ENCODE measurements around the gene MTG2.

The MTG2 gene

DNA sequence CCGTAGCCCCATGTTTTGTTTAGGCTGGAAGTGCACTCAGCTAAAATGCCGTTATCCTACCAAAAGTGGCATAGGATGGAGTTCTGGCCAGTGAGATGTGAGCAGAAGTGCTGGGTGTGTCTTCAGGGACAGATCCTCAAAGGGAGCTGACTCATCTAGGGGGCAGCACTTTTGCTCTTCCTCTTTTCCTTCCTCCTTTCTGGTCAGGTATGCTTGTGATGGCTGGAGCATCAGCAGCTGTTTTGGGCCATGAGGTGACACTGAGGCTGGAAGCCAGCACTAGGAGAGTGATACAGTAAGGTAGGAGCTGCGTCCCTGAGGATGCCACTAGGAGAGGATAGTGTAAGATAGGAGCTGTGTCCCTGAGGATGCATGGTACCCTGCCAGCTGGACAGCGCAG is 50.9 kb downstream of the MTG2 start:
- no peak for DNase-seq (ENCODE audit: low read depth)

GRCh38 chr20:62234339-62234738 is 51.5 kb downstream of the MTG2 start:
- DNase-seq (ENCODE audit: low read depth) = no peak

GRCh38 chr20:62235001-62235776 is 52.4 kb downstream of the MTG2 start:
- DNase-seq (ENCODE audit: low read depth) = peak; percentile 4

DNA sequence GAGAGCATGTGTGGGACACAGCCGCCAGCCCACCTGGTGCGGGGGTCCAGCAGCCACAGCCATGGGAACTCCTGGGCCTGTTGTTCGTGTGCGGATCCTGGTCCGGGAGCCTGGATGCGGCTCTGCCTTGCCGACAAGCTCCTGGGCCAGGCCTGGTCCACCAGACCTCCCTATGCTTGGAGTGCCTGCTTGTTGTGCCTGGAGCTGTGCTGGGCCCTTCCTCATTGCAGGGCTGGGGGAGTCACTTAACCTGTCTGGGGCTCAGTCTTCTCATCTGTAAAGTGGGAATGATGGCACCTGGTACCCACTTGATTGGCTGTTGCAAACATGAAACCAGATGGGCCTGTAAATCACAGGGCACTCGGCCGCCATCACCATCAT is 52.9 kb downstream of the MTG2 start:
- DNase-seq (ENCODE audit: low read depth) = no peak

DNA sequence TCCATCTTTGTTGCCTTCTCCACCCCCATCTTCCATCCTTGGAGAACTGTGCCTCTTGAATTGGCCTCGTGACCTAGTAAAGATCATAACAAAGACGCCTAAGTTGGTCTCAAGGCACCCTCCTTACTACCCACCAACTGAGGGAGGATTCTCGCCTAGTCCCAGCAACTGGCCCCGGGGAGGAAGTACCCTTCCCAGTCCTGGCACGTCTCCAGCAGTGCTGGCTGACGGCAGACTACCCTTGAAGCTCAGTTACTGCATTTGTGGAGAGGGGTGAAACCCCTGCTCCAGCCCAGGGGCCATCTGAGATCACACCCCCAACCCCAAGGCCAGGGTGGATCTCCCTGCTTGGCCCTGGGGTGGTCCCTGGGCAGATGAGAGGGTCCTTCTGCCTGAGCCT is 53.4 kb downstream of the MTG2 start:
- DNase-seq (ENCODE audit: low read depth) = no peak

DNA sequence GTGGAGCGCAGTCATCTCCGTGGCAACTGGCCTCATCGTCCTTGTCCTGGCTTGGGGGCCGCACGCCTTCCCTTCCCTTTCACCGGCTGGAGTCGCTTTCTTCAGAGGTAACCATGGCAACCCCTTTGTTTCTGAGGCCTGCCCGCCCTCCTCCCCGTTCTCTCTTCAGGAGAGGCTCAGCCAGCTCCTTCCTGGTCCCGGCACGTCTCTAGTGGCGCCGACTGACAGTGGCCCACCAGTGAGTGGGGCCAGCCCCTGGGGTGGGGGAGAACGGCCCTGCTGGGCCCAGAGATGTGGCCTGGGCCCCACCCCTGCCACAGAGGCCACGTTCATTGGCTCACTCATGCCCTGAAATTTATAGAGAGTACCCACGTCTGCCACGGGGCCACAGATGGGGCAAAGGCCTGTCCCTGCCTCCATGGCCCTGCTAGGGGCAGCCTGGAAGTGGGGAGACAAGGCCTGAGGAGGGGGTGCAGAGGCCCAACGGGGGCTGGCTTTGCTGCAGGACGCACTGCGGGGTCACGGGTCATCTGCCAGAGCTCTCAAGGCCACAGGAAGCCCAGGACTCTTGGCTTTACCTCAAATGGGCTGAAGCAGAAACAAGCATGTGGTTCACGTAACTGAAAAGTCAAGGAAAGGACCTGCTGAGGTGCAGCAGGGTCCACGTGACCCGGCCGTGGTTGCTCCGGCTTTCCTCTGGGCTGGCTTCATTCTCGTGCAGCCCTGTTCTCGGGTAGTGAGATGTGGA is 54.1 kb downstream of the MTG2 start:
- peak; percentile 9 for DNase-seq (ENCODE audit: low read depth)

DNA sequence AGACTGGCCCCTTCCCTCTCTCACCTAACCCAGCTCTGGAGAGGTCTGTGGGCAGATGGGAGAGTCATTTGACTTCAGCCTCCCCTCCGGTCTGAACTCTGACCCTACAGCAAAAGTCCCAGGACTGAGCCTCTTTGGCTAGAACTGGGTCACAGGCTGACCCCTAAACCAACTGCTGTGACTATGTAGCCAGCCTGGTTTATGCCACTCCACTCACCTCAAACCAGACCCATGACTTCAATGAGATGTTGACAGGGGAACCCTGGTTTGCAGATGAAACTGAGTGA is 54.6 kb downstream of the MTG2 start:
- DNase-seq (ENCODE audit: low read depth) = no peak

DNA sequence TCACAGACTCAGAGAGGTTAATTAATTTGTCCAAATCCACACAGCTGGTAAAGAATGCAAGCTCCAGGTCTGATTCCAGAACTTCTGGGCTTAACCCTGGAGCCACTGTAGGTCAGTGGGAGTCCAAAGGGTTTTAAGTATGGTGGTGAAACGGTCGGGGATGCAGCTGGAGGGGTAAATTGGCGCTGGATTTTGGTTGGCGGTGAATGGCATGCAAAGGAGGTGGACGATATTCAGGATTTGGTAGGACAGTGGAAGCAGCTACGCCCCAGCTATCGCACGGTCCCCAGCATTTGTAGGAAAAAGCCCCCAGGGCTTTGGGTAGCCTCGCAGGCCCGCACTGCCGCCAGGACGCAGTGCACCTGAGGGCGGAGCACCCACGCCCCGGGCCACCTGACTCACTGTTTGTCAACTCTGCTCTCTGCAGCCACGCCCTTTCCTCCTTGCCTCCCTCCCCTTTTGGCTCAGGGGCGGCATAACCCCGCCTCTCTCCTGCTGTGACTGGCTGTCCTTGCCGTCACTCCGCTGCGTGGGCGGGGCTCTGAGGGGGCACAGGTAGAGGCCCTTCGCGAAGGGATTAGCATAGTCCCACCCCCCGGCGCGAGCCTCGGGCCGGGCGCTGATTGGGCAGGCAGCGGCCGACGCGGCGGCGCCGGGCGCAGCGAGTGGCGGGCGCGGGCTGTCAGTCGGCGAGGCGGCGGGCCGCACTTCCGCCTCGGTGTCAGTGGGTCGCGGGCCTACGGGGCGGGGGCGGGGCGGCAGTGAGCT is 55.2 kb downstream of the MTG2 start, which contains the start of gene OSBPL2:
Gene OSBPL2, plus strand, starts transcription at position 721 of the 768 bp plus-strand sequence. CDS start 17,664 bp downstream, outside the sequence.
- peak; percentile 96 for DNase-seq (ENCODE audit: low read depth)

- peak; percentile 24 for DNase-seq (ENCODE audit: low read depth)
These were observed 55.9 kb downstream of the MTG2 start for GRCh38 chr20:62238569-62239277.

- peak; percentile 13 for DNase-seq (ENCODE audit: low read depth)
These were observed 56.6 kb downstream of the MTG2 start for GRCh38 chr20:62239278-62239879.

- no peak for DNase-seq (ENCODE audit: low read depth)
These were observed 57.3 kb downstream of the MTG2 start for GRCh38 chr20:62240020-62240685.

DNA sequence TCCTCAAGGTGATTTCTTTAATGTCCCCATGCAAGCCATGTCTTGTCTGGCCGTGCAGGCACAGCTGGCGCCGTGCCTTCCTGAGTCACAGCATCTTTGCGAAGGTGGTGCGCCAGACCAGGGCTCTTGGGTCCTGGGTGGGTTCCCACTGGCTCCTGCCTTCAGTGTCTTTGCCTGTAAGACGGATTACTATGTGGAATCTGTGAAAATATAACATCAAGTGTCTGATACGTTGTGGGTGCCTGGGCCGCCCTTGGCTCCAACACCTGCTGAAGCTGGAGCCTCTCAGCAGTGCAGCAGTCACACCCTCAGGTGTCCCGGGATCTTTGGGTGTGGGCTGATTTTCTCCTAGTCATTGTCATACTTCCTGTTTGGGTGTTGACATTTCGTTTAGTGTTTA is 58.7 kb downstream of the MTG2 start:
- no peak for DNase-seq (ENCODE audit: low read depth)

DNA sequence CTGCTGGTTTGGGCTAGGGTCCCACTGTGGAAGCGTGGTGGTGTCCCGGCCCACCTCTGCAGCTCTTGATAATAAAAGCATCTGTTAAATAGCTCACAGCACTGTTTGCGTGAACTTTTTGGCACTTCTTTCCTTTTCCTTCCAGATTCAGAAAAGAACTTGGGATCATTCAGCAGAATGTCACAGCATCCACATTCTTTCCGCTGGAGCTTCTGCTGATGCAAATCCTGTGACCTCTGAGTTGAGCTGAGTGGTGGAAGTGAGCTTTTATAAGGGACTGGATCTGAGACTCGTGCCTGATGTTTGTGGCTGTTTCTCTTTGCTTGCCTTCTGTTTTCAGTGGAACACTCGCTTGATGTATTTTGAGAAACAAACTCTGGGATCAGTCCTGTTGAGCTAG is 59.3 kb downstream of the MTG2 start:
- no peak for DNase-seq (ENCODE audit: low read depth)

DNA sequence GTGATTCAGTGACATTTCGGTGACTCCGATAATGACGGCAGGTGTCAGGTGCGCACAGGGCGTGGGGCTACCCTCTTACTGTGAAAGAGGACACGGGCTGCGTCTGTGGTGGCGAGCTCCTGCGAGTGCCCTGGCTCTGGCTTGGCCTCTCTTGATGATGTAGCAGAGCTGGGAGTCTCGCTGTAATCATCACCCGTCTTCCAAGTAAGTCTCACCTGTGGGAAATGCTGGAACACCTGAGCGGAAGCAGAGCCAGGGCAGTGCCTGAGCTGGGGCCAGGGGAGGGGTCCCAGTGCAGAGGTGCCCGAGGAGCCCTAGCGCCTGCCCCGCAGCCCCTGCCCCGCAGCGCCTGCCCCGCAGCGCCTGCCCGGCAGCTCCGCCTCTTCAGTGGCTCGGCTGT is 60.3 kb downstream of the MTG2 start:
- no peak for DNase-seq (ENCODE audit: low read depth)

- no peak for DNase-seq (ENCODE audit: low read depth)
These were observed 61.2 kb downstream of the MTG2 start for GRCh38 chr20:62243906-62244515.

DNA sequence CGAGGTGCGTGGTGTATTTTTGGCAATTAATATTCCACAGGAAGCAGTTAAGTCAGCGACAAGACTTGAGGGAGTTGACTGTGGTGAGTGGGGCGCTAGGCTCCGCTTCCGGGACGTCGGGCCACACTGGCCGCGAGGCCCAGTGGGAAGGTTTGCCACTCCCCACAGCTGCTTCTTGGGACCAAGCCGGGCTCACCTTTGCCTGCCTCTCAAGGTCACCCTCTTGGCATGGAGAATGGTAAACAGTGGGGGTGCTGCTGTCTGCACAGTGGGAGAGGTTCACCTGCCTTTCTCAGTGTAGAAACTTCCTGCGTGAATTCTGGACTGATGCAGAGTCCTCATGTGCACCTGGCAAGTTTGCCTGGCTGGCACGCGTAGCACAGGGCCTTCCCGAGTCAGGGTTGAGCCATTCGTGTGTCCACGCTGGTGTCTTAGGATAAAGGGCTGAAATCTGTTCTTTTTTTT is 61.8 kb downstream of the MTG2 start:
- no peak for DNase-seq (ENCODE audit: low read depth)

GRCh38 chr20:62245911-62246280 is 63.1 kb downstream of the MTG2 start:
- DNase-seq (ENCODE audit: low read depth) = no peak

DNA sequence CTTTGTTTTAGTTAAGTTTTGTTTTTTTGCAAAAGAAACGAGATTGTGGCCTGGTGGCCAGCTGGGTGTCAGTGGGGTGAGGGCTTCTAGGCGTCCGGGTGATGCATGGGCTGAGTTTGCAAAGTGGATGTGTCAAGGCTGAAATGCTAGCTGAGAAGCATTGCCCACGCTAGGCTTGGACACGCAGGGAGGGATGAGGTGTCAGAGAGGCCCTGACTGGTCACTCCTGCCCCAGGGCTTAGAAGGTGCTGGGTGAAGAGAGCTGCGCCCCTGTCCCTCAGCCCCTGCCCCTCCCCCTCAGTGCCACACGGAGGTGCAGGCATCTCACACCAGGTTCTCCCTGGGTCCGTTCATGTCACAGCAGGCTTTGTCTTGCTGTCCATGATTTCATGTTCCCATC is 63.6 kb downstream of the MTG2 start:
- DNase-seq (ENCODE audit: low read depth) = no peak

GRCh38 chr20:62246872-62247652 is 64.2 kb downstream of the MTG2 start:
- no peak for DNase-seq (ENCODE audit: low read depth)

Measured in EH (cell line).